ENCODE results near the gene MED12L.

Gene MED12L

DNA sequence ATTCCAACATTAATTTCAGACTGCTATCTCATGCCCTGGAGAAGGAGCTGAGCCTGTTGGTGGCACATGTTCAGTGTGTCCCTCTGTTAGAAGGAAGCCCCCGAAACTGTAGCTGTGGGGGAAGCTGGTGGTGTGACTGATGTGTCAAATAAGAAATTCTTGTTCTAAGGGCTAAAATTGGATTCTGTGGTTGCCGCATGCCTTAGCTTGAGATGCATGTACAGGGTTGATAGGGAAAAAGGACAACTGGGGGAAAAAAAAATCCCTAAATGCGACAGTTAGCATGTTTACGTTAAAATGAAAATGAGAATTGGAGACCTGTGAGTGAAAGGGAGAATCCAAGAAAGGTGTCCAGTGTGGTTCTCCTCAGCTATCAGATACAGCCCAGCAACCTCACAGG lies 58.6 kb downstream of the MED12L start:
- Mint-ChIP-seq H3K4me3 (no peak overlapping the region), H3K9me3 (ENCODE audit: low read depth) (no peaks in the 10 kb centered on the region), H3K27ac (no peak overlapping the region), H3K36me3 (no peaks in the 10 kb centered on the region), H3K27me3 (peaks cover 2% of the 10 kb centered on the region), H3K4me1 (ENCODE audit: low read depth) (no peaks in the 10 kb centered on the region)

DNA sequence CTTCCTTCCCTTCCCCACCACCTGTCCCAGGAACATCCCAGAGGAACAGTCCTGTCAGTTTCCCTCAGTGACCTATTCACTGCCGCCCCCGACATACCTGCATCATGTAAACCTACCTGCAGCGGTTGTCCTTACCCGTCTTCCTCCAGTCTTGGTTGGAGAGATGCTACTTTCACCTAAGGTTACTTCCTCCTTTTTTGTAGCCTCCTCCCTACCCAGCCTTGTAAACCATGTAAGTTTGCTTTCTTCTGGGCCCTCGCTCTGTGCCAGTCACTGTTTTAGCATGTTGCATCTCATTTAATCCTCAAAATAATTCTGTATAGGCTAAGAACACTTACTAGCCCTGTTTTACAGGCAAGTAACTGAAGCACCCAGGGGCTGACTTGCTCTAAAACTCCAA lies 59.3 kb downstream of the MED12L start:
- H3K36me3 Mint-ChIP-seq: no peaks in the 10 kb centered on the region
- H3K27ac Mint-ChIP-seq: no peak overlapping the region
- H3K4me1 Mint-ChIP-seq (ENCODE audit: low read depth): no peaks in the 10 kb centered on the region
- H3K4me3 Mint-ChIP-seq: no peak overlapping the region
- no peaks in the 10 kb centered on the region for H3K9me3 Mint-ChIP-seq (ENCODE audit: low read depth)
- H3K27me3 Mint-ChIP-seq: peaks cover 2% of the 10 kb centered on the region

- H3K4me3 Mint-ChIP-seq: no peak overlapping the region
- H3K27ac Mint-ChIP-seq: no peak overlapping the region
- no peaks in the 10 kb centered on the region for H3K36me3 Mint-ChIP-seq
- H3K9me3 Mint-ChIP-seq (ENCODE audit: low read depth): no peaks in the 10 kb centered on the region
- H3K4me1 Mint-ChIP-seq (ENCODE audit: low read depth): no peaks in the 10 kb centered on the region
- H3K27me3 Mint-ChIP-seq: peaks cover 2% of the 10 kb centered on the region
Measured at GRCh38 chr3:151145713-151146070, 60.2 kb downstream of the MED12L start.

DNA sequence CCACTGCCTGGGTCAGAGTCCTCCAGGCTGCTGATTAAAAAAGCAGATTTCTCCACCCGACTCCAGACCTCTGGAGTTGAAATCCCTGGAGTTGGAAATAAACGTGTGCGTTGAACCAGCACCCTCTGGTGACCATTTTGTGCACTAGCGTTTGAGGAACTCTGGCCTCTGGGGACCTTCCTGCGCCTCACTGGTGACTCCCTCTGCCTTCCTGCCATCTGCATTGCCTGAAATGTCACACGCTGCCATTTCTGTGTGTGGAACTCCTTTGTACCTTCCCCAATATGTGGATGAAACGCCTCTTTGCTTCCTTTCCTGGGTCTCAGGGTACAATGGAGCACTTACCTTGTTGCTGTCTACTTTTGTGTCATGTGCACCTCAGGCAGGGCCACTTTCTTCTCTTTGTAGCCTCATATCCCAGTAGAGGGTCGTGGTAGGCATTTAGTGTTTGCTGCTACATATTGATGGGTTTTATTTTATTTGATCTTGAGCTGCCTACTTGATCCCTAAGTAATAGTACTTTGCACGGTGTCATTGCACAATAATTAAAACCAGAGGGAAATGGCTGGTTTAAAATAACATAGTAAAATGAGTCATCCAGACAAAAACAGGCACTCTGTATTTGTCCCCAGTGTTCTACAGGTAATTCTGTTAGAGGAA lies 60.7 kb downstream of the MED12L start:
- Mint-ChIP-seq H3K27me3 (peaks cover 2% of the 10 kb centered on the region), H3K4me3 (no peak overlapping the region), H3K36me3 (no peaks in the 10 kb centered on the region), H3K4me1 (ENCODE audit: low read depth) (no peaks in the 10 kb centered on the region), H3K27ac (no peak overlapping the region), H3K9me3 (ENCODE audit: low read depth) (no peaks in the 10 kb centered on the region)

DNA sequence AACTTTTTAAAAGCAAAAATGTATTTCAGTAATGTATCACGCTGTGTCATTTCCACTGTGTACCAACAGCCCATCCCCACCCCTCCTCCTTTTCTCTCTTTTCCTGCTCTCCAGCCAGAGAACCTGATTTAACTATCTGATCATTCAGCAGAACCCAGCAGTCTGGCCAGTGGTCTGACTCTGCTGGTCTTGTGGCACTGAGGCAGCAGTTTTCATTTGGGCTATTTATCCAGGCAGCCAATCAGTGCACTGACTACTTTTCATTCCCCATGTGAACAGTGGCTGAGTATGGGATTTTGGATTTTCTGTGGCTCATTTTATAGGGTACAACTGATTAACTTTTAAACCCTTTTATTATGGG lies 61.2 kb downstream of the MED12L start:
- Mint-ChIP-seq H3K27me3 (peaks cover 2% of the 10 kb centered on the region), H3K27ac (no peak overlapping the region), H3K36me3 (no peaks in the 10 kb centered on the region), H3K9me3 (ENCODE audit: low read depth) (no peaks in the 10 kb centered on the region), H3K4me1 (ENCODE audit: low read depth) (no peaks in the 10 kb centered on the region), H3K4me3 (no peak overlapping the region)

DNA sequence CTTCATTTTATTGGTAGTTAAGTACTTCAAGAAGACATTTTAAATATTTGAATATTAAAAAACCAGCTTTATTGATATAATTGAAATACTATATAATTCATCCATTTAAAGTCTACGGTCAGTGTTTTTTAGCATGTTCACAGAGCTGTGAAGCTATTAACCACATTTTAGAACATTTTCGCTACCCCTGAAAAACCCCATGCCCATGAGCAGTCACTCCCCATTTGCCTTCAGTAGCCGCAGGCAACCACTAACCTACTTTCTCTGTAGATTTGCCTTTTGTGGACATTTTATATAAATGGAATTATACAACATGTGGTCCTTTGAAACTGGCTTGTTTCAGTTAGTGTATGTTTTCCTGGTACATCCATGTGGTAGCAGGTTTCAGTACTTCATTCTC lies 61.8 kb downstream of the MED12L start:
- Mint-ChIP-seq H3K36me3 (no peaks in the 10 kb centered on the region), H3K27ac (no peak overlapping the region), H3K4me1 (ENCODE audit: low read depth) (no peaks in the 10 kb centered on the region), H3K27me3 (peaks cover 2% of the 10 kb centered on the region), H3K4me3 (no peak overlapping the region), H3K9me3 (ENCODE audit: low read depth) (no peaks in the 10 kb centered on the region)

GRCh38 chr3:151152455-151153079 lies 67.1 kb downstream of the MED12L start:
- no peaks in the 10 kb centered on the region for H3K4me1 Mint-ChIP-seq (ENCODE audit: low read depth)
- H3K4me3 Mint-ChIP-seq: no peak overlapping the region
- H3K27me3 Mint-ChIP-seq: no peaks in the 10 kb centered on the region
- no peak overlapping the region for H3K27ac Mint-ChIP-seq
- no peaks in the 10 kb centered on the region for H3K36me3 Mint-ChIP-seq
- no peaks in the 10 kb centered on the region for H3K9me3 Mint-ChIP-seq (ENCODE audit: low read depth)

- Mint-ChIP-seq H3K27me3 (no peaks in the 10 kb centered on the region), H3K27ac (no peak overlapping the region), H3K4me1 (ENCODE audit: low read depth) (no peaks in the 10 kb centered on the region), H3K36me3 (no peaks in the 10 kb centered on the region), H3K4me3 (no peak overlapping the region), H3K9me3 (ENCODE audit: low read depth) (no peaks in the 10 kb centered on the region)
Measured at GRCh38 chr3:151154566-151154965, 69.1 kb downstream of the MED12L start.

- no peak overlapping the region for H3K4me3 Mint-ChIP-seq
Measured at GRCh38 chr3:151155409-151156128, 70.1 kb downstream of the MED12L start.

GRCh38 chr3:151156618-151157216 lies 71.3 kb downstream of the MED12L start:
- Mint-ChIP-seq H3K9me3 (ENCODE audit: low read depth) (no peaks in the 10 kb centered on the region), H3K27me3 (peaks cover 3% of the 10 kb centered on the region), H3K36me3 (no peaks in the 10 kb centered on the region), H3K4me3 (no peak overlapping the region), H3K4me1 (ENCODE audit: low read depth) (no peaks in the 10 kb centered on the region), H3K27ac (no peak overlapping the region)

More at GRCh38 chr3:151155409-151156128, 70.1 kb downstream of the MED12L start:
- H3K27ac Mint-ChIP-seq: no peak overlapping the region
- H3K36me3 Mint-ChIP-seq: no peaks in the 10 kb centered on the region
- no peaks in the 10 kb centered on the region for H3K27me3 Mint-ChIP-seq
- no peaks in the 10 kb centered on the region for H3K4me1 Mint-ChIP-seq (ENCODE audit: low read depth)
- no peaks in the 10 kb centered on the region for H3K9me3 Mint-ChIP-seq (ENCODE audit: low read depth)

DNA sequence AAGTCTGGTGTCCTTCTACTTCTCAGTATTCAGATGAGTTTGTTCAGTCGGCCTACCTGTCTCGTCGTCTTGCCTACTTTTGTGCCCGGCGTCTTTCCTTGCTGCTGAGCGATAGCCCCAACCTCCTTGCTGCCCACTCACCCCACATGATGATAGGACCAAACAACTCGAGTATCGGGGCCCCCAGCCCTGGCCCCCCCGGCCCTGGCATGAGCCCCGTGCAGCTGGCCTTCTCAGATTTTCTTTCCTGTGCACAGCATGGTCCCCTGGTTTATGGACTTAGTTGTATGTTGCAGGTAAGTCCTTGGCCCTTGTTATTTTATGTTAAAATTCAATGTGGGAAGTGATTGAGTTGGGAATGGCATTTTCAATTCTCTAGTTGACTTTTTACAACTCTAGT lies 74.3 kb downstream of the MED12L start:
- H3K4me3 Mint-ChIP-seq: no peak overlapping the region
- no peak overlapping the region for H3K27ac Mint-ChIP-seq
- no peaks in the 10 kb centered on the region for H3K9me3 Mint-ChIP-seq (ENCODE audit: low read depth)
- H3K27me3 Mint-ChIP-seq: peaks cover 3% of the 10 kb centered on the region
- H3K4me1 Mint-ChIP-seq (ENCODE audit: low read depth): no peaks in the 10 kb centered on the region
- no peaks in the 10 kb centered on the region for H3K36me3 Mint-ChIP-seq

DNA sequence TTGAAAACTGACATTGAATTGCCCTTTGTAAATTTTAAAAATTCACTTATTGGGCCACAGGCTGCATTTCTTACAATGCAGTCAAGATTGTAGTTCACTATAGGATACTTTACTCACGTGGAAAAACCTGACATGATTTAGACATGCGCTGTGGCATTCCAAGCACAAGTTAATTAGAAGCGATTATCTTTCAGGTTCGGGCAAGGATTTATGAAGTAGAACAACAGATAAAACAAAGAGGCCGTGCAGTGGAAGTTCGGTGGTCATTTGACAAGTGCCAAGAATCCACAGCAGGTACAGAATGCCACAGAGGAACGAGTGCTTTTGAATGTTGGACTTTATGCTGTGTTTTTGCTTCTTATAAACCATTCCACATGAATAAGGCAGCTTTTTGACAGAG lies 79.8 kb downstream of the MED12L start:
- H3K9me3 Mint-ChIP-seq (ENCODE audit: low read depth): no peaks in the 10 kb centered on the region
- H3K4me3 Mint-ChIP-seq: no peak overlapping the region
- no peak overlapping the region for H3K27ac Mint-ChIP-seq
- H3K27me3 Mint-ChIP-seq: peaks cover 3% of the 10 kb centered on the region
- no peaks in the 10 kb centered on the region for H3K36me3 Mint-ChIP-seq
- peaks cover 15% of the 10 kb centered on the region for H3K4me1 Mint-ChIP-seq (ENCODE audit: low read depth)

DNA sequence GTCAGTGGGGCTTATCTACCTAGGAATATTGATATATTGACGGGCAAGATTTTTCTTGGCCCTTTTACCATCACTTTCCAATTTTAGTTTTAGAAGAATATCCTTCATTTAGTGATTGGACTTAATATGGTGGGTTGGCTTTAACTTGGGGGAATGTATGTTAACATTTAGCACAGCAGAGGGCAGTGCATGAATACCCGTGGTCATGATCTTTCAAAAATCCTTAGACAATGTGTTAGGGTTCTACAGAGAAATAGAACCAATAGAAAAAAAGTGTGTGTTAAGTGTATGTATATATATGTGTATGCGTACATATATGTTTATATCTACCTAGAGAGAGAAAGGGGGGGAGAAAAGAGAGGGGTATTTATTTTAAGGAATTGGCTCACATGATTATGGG lies 80.7 kb downstream of the MED12L start:
- H3K4me3 Mint-ChIP-seq: no peak overlapping the region
- peaks cover 24% of the 10 kb centered on the region for H3K4me1 Mint-ChIP-seq (ENCODE audit: low read depth)
- H3K9me3 Mint-ChIP-seq (ENCODE audit: low read depth): no peaks in the 10 kb centered on the region
- no peak overlapping the region for H3K27ac Mint-ChIP-seq
- H3K36me3 Mint-ChIP-seq: no peaks in the 10 kb centered on the region
- peaks cover 1% of the 10 kb centered on the region for H3K27me3 Mint-ChIP-seq

- no peaks in the 10 kb centered on the region for H3K27me3 Mint-ChIP-seq
- peak overlapping the region; percentile 2 for H3K27ac Mint-ChIP-seq
- H3K36me3 Mint-ChIP-seq: no peaks in the 10 kb centered on the region
- H3K4me3 Mint-ChIP-seq: no peak overlapping the region
- peaks cover 39% of the 10 kb centered on the region for H3K4me1 Mint-ChIP-seq (ENCODE audit: low read depth)
- H3K9me3 Mint-ChIP-seq (ENCODE audit: low read depth): no peaks in the 10 kb centered on the region
Measured at GRCh38 chr3:151168269-151169094, 83.0 kb downstream of the MED12L start.
